NB4 (cell line): ENCODE data around the gene DGLUCY.

Experiments used
- MAX ChIP-seq: IDR thresholded peaks from 2 replicates; pipeline ENCODE4 v1.6.1; 2011; ENCODE audit warnings: low read depth, low read length
- MYC ChIP-seq: IDR thresholded peaks from 2 replicates; pipeline ENCODE4 v1.6.1; 2011; ENCODE audit warnings: low read depth, low read length
- POLR2A ChIP-seq: IDR thresholded peaks from 2 replicates; pipeline ENCODE4 v1.6.1; 2011; ENCODE audit warnings: mild to moderate bottlenecking; ENCODE audit not compliant: insufficient read length; ENCODE audit errors: extremely low read depth
- TF ChIP-seq, protein P1 (sequence below): IDR thresholded peaks from one replicate; pipeline ENCODE4 v1.5.1; 2012; ENCODE audit warnings: low read depth, low read length

GRCh38 chr14:91149462-91149861 lies 35.6 kb downstream of the DGLUCY start:
- TF ChIP-seq MAX (no peak), MYC (no peak), POLR2A (no peak)
- TF ChIP-seq, protein P1, sequence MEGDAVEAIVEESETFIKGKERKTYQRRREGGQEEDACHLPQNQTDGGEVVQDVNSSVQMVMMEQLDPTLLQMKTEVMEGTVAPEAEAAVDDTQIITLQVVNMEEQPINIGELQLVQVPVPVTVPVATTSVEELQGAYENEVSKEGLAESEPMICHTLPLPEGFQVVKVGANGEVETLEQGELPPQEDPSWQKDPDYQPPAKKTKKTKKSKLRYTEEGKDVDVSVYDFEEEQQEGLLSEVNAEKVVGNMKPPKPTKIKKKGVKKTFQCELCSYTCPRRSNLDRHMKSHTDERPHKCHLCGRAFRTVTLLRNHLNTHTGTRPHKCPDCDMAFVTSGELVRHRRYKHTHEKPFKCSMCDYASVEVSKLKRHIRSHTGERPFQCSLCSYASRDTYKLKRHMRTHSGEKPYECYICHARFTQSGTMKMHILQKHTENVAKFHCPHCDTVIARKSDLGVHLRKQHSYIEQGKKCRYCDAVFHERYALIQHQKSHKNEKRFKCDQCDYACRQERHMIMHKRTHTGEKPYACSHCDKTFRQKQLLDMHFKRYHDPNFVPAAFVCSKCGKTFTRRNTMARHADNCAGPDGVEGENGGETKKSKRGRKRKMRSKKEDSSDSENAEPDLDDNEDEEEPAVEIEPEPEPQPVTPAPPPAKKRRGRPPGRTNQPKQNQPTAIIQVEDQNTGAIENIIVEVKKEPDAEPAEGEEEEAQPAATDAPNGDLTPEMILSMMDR = no peak
